Fibroblast of peridontal ligament (primary cell): Measurements from ENCODE around the gene EOLA2.
A peak's percentile ranks its signal among the peaks of the same experiment; 100 is the strongest.
"Not testable (repeated sequence)": the region's sequence is repeated elsewhere in the genome, so short reads cannot be mapped to it uniquely, and the experiment has no call there.

ENCODE experiments used
- DNase-seq: peaks from one replicate; pipeline ENCODE4 v3.0.0-alpha.2; 2010; ENCODE audit errors: extremely low read depth

EOLA2 gene

DNA sequence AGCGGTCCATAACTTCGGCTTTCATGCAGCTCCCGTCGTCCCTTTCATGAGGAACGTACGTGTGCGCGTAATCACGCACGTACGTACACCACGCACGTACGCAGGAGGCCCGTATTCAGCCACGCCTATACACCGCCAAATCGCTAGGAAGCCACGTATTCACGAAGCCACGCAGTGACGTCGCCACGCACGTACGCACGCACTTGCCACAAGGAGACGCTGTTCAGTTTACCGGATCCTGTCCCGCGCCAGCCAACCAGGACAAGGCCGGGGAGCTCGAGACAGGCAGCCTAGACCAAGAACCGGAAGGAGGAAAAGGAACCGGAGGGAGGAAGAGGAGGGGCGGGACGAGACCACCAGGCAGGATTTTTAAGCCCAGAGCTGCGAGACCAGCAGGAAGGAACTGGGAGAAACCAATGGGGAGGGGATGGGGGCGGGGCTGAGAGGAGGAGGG lies at the start of gene EOLA2:
Gene EOLA2, minus strand, starts transcription at position 65 of the 454 bp plus-strand sequence. CDS start 4,617 bp downstream, outside the sequence.
- peak; percentile 98 for DNase-seq

DNA sequence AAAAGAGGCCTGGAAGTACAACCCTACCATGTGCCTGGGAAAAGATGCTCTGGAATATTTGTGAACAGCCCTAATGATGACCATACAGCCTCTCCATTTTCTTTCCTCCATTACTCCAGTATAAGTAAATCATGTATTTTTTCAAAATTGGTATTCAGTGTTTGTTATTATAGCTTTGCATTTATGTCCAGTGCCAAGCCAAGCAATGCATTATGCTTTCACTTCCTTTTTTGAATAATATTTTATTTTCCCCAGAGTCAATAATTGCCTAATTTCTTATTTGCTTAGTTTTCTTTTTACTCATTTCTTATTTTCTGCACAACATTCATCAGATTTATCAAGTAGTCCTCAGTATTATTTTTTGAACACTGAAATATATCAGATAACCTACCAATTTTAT lies 49.3 kb upstream of the EOLA2 start:
- DNase-seq: no peak

DNA sequence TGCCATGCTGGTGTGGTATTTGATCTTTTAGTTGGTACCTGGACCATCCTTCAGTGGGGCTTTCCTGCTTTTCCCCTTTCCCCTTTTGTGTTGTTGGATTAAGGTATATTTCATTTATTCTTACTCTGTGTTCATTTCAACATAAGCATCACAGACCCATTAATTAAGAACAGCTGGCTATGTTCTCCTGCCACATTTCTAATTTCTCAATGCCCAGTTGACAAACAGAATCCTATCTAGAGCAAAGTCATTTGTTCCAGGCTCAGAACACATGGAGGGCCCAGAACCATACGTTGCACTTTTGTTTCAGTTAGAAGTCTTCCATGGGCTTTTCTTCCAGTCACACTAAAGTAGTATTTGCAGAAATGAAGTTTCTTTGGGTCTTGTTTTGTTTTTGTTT lies 46.1 kb upstream of the EOLA2 start:
- peak; percentile 23 for DNase-seq

DNA sequence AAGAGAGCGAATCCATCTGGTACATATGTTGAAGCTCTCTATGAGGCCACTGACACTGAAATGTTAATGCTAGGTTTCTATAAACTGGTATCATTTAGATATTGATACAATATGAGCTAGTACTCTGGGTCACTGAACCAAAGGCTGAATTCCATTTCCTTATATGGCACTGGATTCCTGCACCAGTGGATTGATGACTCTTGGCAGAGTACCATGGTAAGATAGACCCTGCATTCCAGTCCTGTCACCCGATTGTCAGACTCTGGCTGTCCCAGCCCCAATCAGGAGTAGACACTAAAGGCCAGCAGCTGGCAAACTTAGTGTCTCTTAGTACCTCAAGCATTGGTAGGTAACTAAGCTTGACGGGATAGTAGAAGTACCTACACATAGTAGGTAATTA lies 44.0 kb upstream of the EOLA2 start:
- DNase-seq: no peak

DNA sequence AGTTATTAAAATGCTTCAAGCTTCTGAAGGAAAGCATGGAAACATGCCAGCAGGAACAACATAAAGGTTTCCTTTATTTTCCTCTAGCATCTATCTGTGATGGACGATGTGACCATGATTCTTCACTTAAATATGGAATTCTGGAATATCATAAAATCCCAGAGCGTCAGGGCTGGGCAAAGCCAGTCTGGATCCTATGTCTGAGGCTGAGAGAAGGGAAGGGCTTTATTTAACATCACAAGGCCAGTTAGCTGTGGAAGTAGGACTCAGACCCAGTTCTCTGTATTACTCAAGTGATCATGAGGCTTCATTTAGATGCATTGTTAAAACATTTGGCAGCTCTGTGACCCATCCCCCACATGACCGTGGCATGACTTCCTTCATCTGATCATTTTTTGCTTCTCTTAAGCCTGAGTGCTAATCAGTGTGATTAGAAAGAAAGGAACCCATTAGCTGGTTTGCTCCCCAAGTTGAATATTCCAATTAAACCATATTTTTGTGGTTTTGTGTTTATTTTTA lies 40.9 kb upstream of the EOLA2 start:
- DNase-seq: peak; percentile 16

DNA sequence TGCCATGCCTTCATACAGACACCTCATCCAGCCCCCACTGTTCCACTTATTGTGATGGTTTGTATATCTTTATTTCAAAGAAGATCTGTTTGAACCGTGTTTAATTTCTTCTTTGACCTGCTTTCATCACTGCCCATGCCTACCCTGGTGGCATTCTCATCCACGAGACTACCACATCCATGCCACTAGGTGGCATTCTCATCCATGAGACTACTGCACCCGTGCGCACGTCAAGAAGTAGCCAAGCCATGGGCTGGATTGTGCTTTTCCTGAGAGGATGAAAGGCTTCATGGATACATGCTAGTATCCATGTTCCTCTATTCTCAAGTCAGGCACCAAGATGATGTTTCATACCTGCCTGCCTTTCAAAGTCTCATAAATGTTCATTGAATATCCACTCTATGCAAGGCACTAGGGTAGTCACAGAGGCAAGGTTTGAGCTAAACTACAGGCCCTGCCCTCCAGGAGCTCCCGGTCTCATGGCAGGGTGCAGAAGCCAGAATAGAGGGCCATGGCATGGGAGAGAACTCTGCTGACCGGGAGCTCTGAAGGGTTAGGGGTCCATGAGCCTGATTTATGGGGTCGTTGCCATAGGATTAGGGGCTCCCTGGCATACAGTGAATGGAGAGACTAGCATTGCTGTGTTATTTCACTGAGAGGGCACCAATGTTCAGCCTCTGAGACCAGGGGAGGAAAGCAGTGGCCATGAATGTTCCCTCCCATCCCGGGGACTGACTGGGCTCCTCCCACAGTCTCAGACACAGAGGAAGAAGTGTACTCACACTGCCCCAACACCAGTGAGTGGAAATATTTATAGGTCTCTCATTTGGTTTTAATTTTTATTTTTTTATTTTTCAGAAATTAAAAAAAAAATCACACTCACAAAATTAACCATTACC lies 24.8 kb upstream of the EOLA2 start:
- peak; percentile 71 for DNase-seq

DNA sequence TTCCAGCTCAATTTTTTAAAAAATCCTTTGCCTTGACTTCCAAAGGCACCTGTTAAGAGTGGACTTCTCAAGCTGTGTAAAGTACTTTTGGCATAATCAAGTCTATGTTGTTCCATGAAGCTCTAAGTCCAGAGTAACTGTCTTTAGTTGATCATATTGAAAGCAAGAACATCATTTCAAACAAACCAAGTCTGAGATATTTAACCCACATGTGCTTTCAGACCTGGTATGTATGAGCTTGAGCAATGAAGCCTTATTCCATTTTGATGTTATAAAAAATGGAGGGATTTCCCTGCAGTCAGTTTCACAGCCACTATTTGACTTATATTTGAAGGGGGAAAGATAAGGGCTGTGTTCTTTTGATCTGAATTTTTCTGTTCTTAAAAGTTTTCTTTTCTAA lies 23.7 kb upstream of the EOLA2 start:
- no peak for DNase-seq

DNA sequence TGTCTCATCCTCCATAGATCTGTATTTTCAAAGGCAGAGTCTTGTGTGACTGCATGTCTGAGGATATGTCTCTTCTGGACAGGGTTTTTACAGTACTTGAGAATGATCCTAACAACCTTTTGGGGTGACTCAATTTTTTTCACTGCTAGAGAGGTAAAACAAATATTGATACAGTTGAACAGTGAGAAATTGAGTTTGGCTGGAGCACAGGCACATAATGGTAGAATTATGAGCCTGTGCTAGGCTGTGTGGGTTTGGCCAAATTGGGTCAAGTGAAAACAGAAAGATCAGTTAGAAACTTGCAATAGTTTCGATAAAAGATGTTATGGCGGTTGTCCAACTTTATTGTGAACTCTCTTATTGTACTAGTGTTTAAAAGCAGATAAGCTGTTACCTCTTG lies 23.3 kb upstream of the EOLA2 start:
- DNase-seq: no peak

DNA sequence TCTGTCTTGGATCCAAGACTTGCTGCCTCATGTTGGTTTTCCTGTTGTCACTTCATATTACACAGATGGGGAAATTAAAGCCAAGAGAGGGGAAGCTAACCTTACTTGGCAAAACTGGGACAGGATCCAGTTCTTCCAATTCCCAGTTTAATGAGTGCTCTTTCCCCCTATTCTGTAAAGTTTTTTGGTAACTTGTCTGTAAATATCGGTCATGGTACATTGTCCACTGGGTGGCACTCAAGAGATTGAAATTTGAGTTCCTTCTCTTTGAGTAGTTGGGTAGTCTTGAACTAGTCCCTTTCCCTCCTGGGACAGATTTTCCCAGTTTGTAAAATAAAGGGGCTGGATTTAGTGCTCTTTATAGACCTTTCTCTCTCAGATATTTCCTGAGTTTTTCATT lies 12.4 kb upstream of the EOLA2 start:
- DNase-seq: peak; percentile 77

DNA sequence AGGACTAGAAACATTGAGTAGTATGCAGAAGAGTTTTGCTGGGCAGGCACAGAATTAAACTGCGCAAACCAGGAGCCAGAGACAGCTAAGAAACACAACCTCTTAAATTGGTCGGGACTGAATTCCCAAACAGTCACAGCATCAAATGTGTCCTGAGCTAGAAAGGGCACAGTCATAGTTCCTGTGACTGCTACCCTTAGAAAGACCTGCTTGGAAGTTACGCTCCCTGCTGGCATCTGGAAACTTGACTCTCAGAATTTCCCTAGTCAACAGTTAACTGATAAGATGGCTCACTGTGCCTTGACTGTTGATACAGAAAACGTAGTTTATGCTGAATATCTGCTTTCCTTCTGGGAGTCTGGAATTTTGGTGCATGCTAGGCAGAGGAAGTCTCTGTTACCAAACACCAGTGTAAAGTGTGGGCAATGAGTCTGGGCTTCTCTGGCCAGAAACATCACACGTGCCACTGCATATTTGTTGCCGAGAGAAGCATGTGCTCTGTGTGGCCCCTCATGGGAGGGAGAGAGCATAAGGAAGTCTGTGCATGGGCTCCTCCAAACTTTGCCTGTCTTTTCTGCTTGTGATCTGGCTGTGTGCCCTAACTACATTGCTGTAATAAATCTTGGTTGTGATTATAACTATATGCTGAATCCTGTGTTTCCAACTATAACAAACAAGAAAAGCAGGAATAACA lies 11.6 kb upstream of the EOLA2 start:
- DNase-seq: peak; percentile 20

DNA sequence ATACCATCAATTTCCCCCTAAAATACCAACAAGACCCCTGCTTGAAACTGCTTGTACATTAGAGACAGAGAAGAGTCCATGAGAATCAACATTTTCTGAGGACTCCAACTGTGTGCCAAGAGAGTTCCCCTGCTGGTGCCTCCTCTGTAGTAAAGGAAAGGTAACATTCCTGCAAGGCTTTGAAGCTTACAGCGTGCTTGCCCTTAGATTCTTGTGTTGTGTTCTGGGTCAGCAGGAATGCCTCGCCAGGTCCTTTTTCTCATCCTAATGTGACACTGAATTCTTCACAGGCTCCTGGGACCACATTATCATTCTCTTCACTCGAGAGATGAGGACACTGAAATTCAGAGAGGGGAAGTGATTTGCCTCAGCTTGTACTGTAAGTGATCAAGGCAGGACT lies 9.7 kb upstream of the EOLA2 start:
- DNase-seq: no peak

DNA sequence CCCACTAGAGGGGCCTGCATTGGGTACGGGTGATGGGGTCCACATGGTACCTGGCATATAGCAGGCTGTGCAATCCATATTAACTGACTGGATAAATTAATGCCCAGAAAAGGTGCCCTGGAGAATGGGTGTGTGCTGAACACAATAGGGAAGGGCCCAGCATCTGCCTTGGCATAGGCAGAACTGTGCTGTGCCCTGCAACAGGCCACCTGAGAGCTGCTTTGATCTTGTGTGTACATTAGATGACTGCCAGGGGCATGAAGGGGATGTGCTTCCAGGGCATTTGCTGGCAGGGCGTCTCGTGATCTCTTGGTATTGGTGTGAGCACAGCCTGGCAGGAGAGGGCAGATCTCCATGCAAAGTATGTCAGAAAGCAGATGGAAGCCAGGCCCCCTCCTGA lies 8.6 kb upstream of the EOLA2 start:
- not testable (repeated sequence) for DNase-seq

DNA sequence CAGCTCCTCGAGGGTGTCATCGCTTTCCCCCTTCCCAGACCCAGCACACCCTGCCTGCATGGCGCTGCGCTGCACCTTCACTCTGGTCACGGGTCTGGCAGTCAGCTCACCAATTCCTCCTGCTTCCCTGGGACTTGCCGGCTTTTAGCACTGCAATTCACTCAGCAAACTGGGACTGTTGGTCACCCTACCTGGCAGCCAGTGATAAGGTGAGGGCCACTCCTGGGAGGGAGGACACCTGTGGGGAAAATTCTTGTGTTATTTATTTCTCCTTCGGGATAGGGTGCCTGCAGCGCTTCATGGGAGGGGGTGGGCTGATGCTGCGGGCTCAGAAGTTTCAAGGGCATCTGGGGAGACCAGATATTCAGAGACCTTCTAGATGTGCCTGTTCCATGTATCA lies 7.5 kb upstream of the EOLA2 start:
- DNase-seq: not testable (repeated sequence)

DNA sequence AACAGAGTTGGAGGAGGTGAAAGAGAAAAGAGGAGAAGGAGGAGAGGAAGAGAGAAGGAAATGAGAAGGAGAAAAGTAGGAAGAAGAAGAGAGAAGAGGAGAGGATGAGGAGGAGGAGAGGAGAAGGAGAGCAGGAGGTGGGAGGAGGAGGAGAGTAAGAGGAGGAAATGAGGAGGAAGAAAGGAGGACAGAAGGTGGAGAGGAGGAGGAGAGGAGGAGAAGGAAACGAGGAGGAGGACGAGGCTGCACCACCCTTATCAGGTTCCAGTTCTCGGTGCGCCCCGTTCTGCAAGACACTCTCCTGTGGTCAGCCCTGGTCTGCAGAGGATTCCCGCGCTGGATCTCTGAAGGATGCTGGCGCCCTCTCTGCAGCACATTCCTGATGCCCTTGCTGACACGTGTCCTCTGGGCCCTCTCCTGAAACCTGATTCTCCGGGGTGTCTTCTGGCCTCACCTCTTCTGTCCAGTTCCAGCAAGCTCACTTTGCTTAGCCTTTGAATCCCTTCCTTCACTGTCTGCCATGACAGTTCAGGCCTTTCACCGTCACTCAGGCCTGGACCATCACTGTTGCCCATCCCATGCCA lies 6.9 kb upstream of the EOLA2 start:
- not testable (repeated sequence) for DNase-seq

DNA sequence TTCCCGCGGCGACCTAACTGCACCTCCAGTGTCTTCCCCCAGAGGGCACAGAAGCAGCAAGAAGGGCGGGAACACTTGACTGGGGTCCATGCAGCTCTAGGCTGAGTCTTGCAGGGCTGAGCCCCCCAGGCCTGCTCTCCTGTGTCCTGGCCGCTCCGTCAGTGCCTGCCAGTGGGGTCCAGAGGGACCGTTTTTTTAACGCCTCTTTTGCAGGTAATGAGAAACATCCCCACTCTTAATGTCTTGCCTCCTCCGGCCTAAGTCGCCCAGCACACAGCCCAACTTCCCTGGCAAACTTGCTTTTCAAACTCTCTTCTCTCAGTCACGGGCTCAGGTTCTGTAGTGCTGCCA lies 2.4 kb upstream of the EOLA2 start:
- DNase-seq: not testable (repeated sequence)

DNA sequence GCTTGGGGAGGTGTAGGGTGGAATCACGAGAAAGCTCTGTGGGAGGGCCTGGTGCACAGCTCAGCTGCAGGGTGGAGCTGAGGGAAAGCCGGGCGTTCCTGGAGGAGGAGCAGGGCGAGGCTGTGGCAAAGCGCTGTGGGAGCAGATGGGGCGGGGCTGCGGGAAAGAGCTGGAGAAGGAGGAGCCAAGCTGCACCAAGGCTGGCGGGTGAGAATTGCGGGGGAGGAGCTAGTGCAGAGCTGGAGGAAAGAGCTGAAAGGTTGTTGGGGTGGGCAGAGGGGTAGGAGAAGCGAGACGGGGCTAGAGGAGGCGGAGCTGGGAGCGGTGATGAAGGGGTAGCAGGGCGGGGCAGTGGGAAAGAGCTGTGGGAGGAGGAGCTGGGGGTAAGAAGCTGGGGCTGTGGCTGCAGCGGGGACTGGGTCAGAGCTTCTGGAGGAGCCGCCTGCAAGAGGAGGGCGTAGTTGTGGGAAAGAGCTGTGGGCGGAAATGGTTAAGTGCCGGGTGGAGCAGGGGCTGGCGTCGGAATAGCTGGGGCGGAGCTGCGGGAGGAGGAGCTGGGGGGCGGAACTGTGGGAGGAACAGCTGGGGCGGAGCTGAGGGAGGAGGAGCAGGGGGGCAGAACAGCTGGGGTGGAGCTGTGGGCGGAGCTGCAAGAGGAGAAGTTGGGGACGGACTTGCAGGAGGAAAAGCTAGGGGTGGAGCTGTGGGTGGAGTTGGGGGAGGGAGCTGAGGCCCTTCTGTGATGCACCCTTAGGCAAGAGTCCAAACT lies 1.8 kb upstream of the EOLA2 start:
- peak; percentile 97 for DNase-seq

DNA sequence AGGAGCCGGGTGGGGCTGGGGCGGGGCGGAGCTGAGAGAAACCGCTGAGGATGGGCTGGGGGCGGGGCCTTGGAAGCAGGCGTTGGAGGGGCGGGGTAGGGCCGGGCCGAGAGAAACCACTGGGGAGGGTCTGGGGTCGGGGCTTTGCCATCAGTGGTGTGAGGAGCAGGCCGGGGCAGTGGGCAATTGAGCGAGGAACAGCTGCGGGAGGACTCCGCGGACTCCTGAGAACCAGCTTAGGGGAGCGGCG lies 1.3 kb upstream of the EOLA2 start:
- no peak for DNase-seq

DNA sequence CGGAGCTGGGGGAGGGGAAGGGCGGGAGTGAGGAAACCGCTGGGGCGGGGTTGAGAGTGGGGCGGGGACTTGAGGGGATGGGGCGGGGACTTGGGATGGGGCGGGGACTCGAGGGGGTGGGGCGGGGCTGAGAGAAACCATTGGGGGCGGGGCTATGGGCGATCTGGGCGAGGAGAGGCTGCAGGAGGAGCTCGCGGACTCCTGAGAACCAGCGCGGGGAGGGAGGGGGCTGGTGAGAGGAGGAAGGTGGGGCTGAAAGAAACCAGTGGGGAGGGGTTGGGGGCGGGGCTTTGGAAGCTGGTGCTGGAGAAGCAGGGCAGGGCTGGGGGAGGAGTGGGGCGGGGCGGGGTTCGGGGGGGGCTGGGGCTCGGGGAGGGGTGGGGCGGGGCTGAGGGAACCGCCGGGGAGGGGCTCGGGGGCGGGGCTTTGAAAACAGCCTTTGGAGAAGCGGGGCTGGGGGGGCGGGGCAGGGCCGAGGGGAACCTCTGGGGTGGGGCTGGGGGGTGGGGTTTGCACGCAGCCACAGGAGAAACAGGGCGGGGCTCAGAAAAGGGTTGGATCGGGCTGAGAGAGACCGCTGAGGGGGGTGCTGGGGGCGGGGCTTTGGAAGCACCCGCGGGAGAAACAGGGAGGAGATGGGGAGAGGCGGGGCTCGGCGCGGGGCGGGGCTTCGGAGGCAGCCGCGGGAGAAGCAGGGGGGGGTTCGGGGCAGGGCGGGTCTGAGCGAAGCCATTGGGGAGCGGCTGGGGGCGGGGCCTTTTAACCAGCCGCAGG lies 777 bp upstream of the EOLA2 start:
- DNase-seq: peak; percentile 90

DNA sequence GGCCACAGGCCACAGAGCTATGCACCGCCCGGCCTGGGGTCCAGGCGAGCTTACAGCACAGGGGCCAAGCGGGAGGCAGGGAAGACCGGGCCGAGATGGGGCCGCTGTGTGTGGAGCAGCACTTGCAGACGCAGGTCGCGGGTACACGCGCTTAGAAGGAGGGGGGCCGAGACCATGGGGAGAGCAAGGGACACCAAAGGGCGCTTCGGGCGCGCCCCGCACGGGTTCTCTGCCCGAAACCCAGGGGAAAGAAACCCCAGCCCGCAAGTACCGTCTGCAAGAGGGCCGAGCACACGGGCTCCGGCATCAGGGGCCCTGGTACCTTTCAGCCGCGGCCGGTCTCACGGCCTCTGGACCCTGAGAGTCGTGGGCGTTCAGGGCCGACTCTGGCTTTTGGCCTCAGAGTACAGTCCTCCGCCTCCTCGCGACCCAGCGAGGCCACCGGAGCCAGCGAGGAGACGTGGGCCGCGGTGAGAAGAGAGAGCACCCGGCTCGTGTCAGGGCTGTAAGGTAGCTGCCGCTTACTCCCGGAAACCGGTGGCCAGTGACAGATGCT lies 342 bp downstream of the EOLA2 start:
- no peak for DNase-seq

DNA sequence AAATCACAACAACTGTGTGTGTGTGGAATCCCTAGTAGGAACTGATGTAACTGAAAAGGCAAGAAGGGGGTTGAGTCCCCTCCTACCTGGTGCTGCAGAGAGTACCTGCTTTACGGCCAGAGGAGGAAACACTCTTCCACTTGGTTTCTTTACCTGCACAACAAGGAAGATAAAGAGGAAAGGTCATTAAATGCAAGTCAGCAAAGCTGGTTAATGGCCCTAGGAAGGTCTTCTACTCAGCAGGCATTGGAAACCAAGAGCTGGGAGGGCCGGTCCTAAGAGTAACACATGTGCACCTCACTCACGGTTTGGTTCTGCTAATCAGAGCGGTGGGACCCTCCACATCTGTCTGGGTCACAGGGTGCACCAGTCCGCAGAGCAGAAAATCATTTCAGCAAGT lies 963 bp downstream of the EOLA2 start:
- not testable (repeated sequence) for DNase-seq

DNA sequence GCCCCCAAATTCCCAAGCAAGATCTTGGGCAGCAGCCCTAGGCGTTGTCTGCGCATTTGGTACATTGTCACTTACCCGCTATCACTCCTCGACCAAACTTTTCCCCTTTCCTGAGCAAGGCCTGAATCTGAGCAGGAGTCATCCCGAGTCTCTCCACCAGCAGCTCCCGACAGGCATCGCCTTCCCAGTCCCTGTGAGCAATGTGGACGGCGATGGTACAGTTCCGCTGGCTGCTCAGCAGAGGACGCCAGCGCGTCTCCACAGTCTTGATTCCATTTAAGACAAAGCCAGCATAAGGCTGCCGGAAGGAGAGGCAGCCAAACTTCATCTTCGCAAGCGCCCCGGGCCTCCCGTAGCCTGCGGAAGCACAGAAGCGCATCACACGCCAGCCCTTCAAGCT lies 4.7 kb downstream of the EOLA2 start:
- DNase-seq: not testable (repeated sequence)
